ENCODE data around the gene PRR33.
"Not testable (repeated sequence)": the region's sequence is repeated elsewhere in the genome, so short reads cannot be mapped to it uniquely, and the experiment has no call there.

The PRR33 gene

DNA sequence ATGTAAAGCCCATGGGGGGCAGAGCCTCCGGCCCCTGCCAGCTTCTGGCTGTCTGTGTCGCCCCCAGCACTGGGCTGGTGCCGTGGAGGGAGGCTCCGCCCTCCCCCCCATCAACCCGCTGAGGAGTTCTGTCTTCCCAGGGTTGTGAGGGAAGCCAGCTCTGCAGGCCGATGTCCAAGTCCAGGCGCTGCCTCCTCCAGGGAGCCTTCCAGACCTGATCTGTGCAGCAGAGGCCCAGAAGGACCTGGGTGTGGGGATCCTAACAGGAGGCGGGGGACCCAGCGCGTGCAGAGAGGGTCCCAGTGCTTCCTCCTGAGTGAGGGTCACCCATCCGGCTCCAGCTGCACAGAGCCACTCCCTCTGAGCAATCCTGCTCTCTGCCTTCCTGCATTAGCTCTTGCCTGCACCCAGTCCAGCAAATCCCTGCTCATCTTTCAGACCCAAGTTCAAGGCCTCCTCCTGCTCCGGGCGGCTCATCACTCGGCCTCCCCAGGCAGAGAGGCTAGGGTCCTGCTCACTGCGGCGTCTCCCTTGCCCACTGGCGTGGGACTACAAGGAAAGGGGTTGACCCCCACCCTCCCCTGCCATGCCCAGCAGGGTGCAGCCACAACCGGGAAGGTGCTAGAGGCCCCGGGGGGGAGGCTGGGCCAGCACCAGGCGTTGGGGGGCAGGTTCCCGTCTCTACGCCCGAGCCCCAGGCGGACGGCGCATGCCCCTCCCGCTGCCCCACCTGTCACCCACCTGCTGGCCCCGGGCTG lies 16.4 kb downstream of the PRR33 start:
- no peak for DNase-seq (ENCODE audit: low spot score)

DNA sequence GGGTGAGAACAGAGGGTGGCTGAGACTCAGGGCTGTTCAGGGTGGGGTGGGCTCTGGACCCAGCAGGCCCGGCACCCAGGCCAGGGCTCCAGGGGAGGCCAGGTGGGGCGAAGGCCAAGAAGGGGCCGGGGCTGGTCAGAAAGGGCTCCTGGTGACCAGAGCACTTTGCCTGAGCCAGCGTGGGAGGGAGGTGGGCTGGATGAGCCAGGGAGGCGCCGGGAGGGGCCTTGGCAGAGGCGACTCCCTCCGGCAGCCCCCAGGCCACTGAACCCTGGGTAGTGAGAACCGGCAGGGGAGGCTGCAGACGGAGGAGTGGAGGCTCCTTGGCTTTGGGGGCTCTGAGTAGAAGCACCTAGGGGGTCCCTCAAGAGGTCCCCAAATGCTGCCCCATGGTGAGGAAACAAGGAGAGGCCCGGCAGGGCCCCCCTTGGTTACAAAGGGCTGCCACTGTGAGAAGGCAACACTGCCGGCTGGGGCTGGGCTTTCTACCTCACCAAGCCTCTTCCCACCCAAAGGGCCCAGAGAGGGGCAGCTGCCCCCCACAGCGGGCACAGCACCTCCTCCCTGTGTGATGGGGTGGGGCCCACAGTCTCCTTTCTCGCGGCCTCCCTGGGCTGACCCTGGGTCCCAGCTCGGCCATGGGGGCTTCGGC lies 17.1 kb downstream of the PRR33 start:
- not testable (repeated sequence) for DNase-seq (ENCODE audit: low spot score)

DNA sequence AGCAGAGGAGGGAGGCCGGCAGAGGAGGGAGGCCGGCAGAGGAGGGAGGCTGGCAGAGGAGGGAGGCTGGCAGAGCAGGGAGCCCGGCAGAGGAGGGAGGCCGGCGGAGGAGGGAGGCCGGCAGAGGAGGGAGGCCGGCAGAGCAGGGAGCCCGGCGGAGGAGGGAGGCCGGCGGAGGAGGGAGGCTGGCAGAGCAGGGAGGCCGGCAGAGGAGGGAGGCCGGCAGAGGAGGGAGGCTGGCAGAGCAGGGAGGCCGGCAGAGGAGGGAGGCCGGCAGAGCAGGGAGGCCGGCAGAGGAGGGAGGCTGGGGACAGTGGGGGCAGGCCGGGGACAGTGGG lies 17.9 kb downstream of the PRR33 start:
- not testable (repeated sequence) for DNase-seq (ENCODE audit: low spot score)

DNA sequence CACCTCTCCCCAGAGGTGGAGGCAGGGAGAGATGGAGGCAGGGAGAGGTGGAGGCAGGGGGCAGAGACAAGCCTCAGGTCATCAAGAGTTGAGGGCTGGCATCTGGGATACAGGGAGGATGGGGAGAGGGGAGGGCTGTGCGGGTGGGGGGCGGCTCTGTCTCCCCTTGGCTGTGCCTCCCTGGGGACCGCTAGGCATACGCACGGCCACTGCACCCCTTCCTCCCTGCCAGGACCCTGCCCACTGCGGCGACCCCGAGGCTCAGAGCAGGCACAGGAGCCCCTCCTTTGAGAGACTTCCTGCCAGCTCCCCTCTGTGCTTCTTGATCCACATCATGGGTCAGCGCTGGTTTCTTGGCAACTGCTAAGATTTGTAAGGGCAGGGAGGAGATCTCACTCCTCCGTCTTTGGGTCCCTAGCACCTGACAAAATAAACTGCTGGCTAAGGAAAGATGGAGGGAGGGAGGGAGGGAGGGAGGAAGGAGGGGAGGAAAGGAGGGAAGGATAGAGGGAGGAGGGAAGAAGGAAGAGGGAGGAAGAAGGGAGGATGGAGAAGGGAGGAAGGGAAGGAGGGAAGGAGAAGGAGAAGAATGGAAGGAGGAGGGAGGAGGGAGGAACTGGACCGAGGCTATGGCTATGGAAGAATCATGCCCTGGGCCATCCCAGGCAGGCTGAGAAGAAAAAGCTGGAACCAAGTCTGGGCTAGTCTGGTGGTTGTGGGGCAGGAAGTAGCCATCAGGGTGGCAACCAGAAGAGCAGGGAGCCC lies 18.5 kb downstream of the PRR33 start:
- DNase-seq (ENCODE audit: low spot score): no peak

DNA sequence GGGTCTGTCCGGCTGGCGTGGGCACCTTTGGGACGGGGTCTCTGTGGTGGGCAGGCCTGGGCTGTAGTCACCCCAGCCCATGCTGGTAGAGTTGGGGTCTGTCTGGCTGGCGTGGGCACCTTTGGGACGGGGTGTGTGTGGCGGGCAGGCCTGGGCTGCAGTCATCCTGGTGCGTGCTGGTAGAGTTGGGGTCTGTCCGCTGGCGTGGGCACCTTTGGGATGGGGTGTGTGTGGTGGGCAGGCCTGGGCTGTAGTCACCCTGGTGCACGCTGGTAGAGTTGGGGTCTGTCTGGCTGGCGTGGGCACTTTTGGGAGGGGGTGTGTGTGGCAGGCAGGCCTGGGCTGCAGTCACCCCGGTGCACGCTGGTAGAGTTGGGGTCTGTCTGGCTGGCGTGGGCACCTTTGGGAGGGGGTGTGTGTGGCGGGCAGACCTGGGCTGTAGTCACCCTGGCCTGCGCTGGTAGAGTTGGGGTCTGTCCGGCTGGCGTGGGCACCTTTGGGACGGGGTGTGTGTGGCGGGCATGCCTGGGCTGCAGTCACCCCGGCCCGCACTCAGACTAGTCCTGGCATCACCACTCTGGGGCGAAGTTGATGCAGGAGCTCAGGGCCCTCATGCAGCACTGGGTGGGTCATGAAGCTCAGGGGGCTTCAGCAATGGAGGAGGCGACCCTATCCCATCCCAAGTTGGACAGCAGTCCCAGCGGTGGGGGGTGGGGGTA lies 19.3 kb downstream of the PRR33 start:
- DNase-seq (ENCODE audit: low spot score): no peak

DNA sequence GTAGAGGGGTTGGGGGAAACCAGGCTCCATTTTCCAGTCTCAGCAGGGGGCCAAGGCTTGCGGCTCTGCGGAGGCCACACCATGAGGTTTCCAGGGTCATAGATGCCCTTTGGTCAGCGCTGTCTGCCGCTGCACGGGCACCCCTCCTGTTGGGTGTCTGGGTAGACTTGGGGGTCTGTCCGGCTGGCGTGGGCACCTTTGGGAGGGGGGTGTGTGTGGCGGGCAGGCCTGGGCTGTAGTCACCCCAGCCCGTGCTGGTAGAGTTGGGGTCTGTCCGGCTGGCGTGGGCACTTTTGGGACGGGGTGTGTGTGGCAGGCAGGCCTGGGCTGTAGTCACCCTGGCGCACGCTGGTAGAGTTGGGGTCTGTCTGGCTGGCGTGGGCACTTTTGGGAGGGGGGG lies 20.2 kb downstream of the PRR33 start:
- no peak for DNase-seq (ENCODE audit: low spot score)

DNA sequence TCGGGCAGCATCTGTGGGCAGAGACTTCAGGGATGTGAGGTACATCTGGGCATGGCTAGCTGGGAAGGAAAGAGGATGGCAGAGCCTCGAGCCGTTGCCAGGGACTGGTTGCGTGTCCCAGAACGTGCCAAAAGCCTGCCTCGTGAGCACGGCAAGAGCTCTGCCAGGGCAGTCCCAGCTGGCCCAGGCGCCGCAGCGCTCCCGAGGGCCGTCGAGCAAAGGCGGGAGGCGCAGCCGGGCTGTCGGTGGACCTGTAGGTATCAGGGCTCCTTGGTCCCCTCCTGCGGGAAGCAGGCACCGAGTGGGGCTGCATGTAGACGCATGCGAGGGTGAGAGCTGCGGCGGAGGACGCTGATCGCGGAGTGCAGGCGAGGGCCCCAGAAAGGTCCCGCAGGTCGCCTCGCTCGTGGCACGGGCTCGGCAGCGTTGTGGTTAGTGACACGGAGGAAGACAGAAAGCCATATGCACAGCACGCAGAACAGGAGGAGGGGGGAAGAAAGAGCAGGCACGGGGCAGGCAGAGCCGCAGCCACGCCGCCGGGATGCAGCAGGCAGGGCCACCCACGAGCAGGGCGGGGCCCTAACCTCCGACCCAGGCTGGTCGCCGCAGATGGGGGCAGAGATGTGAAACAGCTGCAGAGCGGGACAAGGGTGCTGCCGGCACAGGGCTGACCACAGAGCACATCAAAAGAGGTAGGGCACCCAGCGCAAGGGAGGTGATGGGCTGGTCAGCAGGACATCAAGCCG lies 20.8 kb downstream of the PRR33 start:
- peak; percentile 49 for DNase-seq (ENCODE audit: low spot score)

DNA sequence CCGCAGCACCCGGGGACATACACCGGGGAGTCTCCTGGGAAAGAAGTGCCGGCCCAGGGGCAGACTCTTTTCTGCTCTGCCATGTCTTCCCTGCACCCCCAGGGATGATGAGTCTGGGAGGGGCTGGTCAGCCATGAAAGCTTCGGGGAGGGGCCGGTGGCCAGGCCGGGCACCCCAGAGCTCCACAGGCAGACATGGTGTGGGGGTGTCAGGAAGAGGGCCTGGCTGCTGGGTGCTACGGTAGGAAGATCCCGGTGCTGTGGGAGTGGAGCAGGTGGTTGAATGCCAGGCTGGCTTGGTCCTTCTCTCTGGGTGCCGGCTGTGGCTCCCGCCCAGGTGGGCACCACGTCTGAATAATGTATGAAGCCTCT lies 21.4 kb downstream of the PRR33 start:
- DNase-seq (ENCODE audit: low spot score): no peak

DNA sequence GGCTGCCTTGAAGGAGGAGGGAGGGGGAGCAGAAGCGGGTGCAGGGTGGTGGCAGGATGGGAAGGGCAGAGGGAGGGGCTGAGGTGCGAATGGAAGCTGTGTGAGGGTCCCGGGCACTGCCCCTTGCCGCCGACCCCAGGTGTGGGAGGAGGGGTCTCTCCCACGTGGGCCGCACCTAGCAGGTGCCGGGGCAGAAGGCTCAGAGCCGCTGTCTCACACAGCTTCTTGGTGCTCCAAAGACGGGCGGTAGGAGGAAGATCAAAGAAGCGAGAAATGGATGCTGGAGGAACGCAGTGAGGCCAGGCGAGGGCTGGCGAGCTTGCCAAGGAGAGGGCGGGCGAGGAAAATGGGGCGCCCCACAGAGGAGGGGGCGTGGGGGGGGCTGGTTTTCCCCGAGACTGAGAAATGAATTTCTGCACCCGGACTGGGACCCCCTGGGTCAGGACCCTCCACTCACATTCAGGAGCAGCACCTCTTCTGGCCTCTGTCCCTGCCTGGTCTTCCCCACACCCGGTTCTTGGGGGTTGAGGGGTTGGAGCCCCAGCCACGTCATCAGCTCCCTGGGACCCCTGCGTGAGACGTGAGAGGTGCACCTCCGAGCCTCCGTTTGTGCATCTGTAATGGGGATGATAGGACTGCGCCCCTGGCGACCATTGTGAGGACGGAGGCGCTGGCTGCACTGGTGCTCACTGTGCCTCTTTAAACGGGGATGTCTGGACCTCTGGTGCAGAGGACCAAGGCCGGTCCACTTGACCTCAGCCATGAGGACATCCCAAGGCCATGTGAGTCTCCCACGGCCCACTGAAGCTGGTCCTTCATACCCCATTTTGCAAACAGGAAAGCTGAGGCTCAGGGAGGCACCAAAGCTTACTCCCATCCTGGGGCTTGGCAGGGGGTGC lies 22.0 kb downstream of the PRR33 start:
- DNase-seq (ENCODE audit: low spot score): no peak

DNA sequence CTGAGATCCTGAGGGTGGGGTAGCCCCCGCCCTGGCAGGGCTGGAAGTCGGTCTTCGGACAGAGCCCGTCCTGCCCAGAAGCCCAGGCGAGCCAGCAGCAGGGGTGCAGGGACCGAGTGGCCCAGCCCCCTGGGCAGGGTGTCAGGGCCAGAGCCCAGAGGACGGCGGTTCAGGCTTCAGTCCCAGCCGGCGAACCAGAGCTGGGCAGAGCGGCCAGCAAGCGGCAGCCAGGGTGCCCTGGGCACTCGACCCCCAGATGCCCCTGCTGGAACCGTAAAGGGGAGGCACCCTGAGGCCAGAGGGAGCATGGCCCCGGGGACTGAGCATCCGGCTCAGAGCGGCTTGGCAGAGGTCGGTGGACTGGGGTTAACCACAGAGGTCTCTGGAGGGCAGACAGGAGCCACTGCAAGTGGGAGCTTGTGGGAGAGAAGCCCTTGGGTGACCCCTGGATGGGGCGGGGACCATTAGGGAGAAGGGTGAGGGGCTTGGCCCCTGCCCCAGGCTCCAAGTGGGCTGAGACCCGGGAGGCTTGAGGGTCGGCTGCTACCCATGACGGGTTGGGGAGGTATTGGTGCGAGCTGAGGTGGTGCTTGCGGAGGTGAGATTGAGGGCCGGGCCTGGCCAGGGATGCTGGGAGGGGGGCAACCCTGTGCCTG lies 22.9 kb downstream of the PRR33 start:
- no peak for DNase-seq (ENCODE audit: low spot score)

DNA sequence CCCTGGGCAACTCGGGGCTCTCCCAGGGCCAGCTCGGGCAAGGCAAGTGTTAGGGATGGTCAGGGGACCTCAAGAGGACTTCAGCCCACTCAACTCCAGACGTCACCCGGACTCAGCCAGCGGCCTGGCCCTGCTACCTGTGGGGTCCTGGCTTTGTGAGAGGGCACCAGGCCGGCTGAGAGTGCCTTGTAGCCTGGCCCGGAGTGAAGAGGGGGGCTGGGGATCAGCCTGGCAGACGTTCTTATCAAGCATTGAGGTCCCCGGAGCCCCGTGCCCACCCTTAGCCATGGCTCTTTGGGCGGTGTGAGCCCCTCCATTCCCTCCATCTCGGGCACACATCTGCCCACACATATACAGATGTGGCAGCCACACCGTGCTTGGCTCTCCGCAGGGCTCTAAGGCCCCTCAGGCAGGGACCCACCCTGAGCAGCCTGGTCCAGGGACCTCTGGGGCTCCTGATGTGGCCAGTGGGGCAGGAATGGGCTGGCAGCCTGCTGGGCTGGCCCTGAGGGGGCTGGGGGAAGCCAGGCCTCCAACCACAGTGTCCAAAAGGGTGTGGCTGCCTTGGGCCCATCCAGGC lies 23.5 kb downstream of the PRR33 start:
- no peak for DNase-seq (ENCODE audit: low spot score)

DNA sequence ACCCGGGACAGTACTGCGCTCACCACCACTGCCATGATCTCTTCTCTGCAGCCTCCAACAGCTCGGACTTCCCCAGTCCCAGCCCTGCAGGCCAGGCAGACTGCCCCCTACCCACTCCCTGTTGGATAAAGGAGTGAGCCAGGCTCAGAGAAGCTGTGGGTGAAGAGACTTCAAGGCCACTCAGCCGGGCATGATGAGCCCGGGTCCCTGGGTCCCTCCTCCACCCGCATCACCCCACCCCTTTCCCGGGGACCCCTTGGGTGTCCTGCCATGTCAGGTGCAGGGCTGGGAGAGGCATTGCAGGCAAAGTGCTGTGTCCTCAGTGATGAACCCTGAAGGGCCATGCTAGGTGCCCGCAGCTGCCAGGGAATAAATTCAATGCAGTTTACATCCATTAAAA lies 24.3 kb downstream of the PRR33 start:
- no peak for DNase-seq (ENCODE audit: low spot score)

DNA sequence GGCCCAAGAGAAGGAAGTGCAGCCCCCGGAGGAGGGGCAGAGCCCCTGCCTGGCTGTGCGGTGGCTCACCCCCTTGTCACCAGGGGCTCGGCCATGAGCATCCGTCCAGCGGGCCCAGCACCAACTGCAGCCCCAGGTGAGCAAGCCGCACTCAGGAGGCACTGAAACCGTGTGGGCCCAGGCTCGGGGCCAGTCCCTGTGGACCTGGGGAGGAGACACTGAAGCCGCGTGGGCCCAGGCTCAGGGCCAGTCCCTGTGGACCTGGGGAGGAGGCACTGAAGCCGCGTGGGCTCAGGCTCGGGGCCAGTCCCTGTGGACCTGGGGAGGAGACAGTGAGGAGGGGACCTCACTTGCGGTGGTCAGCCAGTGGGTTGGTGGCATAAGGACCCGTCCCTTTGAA lies 24.9 kb downstream of the PRR33 start:
- no peak for DNase-seq (ENCODE audit: low spot score)

DNA sequence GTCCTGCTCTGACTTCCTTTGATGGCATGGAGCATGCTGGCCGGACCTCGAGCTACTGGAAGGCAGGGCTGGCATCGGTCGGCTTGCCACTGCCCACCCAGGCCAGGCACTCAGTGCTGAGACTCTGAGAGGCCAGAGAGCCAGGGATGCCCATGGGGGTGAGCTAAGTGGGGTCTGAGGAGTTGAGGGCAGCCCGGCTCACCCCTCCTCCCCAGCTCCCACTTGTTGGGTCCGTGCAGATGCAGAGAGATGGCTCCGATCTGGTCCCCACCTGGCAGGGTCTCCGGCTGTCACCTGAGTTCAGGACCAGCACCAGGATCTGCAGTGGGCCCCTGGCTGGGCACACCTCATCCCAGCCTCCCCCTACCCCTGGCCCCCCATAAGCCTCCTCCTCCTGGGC lies 25.5 kb downstream of the PRR33 start:
- no peak for DNase-seq (ENCODE audit: low spot score)

DNA sequence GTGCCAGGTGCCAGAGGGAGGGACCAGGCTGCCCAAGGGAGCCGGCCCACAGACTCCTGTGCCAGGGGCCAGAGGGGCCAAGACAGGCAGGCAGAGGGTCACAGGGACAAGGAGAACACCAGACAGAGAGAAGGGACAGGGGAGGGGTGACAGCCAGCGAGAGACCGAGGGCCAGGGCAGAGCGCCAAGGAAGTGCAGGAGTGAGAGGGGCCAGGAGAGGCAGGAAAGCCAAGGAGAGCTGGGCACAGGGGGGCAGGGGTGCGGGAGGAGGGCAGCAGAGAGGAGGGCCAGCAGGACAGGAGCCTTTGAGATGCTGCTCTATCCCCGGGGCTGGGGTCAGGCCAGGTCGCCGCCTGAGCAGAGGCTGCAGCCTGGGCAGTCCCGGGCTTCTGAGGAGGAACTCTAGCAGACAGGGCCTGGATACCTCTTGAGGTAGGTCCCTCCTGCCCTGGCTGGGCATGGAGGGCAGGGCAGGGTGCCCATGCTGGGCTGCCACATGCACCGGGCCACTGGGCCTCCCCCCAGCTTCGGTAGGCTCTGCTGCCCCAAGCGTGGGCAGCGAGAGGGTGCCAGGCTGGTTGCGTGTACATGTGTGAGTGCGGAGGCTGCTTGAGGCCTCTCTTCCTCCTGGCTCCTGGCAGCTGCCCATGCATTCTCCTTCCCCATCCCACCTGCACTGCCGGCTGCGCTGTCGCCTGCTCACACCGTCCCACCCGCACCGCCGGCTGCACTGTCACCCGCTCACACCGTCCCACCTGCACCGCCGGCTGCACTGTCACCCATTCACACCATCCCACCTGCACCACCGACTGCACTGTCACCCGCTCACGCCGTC lies 26.6 kb downstream of the PRR33 start:
- DNase-seq (ENCODE audit: low spot score): no peak

DNA sequence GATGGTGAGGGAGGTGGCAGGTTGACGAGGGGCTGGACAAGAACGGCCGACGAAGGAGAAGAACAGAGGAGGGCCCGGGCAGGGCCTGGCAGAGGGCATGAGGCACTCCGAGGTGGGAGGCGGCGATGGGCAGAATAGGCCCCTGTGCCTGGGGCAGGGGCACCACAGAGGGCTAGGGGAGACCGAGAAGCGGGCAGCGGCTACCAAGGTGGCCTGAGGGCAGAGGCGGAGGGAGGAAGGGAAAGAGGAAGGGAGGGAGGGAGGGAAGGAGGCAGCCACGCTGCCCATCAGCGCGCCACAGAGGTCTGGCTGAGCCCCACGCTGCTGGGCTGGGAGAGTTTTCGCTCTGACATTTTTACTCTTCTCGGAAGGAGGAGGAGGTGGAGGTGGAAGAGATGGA lies 27.5 kb downstream of the PRR33 start:
- no peak for DNase-seq (ENCODE audit: low spot score)

DNA sequence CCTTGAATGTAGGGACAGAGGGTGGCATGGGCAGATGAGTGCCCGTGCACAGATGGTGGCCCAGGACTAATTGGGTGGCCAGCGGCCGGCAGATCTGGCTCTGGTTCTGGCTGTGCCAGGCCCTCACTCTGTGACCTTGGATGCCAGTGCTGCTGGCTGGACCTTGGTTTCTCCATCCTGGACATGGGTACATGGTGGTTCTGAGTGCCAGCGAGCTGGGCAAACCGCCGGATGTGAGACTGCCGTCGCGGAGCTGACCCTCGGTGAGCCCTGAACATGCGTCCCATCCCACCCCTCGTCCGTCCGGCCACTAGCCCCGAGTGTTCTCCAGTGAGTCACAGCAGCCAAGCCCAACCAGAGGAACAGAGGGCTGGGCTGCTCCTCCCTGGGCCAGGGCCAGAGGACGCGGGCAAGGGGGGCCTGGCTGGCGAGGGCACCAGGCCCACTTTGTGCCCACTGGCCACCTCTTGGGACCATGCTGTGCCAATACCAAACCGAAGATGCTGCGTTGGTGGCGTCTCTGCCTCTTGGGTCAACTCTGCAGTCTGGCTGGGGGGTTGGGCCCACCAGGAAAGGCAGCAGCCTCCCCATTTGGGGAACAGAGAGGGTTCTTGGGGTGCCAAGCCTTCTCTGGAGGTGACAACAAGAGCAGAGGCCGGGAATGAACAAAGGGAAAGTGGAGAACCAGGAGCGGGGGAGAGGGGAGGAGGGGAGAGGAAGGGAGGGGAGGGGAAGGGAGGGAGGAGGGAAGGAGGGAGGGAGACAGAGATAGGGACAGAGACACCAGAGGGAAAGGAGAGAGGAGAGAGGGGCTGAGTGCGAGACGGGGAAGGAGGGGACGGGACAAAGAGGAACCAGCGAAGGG lies 28.1 kb downstream of the PRR33 start:
- DNase-seq (ENCODE audit: low spot score): no peak

Data from CD4-positive, alpha-beta T cell treated with Interleukin-2 at 100 ng/mL for 4 hours (primary cell).